ENCODE results near the gene OGA. TPM values are rescaled to one million over a fixed set of nuclear protein-coding genes. Genes with fewer than 3 reads are reported as not detected.

OGA gene
- total RNA-seq, 2 donors from 2014 or later, result 41.6 to 50.9 TPM

DNA sequence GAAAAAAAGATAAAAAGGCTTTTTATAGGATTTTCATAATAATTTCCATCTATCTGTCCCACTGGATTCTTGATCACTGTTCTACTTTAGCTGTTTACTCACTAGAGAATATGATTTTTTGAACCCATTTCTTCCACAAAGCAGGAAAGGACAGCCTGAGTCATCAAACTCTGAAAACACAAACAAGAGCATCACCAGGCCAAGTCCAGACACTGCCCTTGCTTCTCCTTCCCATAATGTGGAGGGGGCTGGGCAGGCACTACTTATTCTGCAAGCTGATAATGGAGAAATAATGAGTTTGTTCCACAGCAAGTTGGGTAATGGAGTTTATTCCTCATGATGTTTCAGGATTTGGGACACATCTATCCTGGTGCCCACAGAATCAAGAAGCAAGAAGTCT is 38.4 kb upstream of the OGA start:
- Histone ChIP-seq H3K9me3 (peaks cover 0 to 12% of the 10 kb centered on the region in 2 donors), H3K36me3 (no peaks in the 10 kb centered on the region), H3K27ac (peak overlapping the region; percentile 13 to 71), H3K4me1 (peaks cover 0 to 47% of the 10 kb centered on the region in 2 donors), H3K4me3 (no peak overlapping the region), H3K27me3 (no peaks in the 10 kb centered on the region)
- TF ChIP-seq, protein P1, sequence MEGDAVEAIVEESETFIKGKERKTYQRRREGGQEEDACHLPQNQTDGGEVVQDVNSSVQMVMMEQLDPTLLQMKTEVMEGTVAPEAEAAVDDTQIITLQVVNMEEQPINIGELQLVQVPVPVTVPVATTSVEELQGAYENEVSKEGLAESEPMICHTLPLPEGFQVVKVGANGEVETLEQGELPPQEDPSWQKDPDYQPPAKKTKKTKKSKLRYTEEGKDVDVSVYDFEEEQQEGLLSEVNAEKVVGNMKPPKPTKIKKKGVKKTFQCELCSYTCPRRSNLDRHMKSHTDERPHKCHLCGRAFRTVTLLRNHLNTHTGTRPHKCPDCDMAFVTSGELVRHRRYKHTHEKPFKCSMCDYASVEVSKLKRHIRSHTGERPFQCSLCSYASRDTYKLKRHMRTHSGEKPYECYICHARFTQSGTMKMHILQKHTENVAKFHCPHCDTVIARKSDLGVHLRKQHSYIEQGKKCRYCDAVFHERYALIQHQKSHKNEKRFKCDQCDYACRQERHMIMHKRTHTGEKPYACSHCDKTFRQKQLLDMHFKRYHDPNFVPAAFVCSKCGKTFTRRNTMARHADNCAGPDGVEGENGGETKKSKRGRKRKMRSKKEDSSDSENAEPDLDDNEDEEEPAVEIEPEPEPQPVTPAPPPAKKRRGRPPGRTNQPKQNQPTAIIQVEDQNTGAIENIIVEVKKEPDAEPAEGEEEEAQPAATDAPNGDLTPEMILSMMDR (IDR thresholded peaks at IDR 0.05), result no peak
- peak; percentile 52 for DNase-seq (ENCODE audit: low spot score)

GRCh38 chr10:101851411-101852116 is 33.3 kb upstream of the OGA start:
- Histone ChIP-seq H3K36me3 (peaks cover 10% of the 10 kb centered on the region), H3K27me3 (no peaks in the 10 kb centered on the region), H3K9me3 (no peaks in the 10 kb centered on the region), H3K27ac (peak overlapping the region; percentile 64 to 68), H3K4me3 (no peak overlapping the region), H3K4me1 (peaks cover 0 to 44% of the 10 kb centered on the region in 2 donors)
- peak; percentile 50 for DNase-seq (ENCODE audit: low spot score)
- TF ChIP-seq, protein P1 (IDR thresholded peaks at IDR 0.05), result no peak

GRCh38 chr10:101850749-101851148 is 32.5 kb upstream of the OGA start:
- peak; percentile 48 for DNase-seq (ENCODE audit: low spot score)
- peaks cover 11% of the 10 kb centered on the region for H3K36me3 ChIP-seq
- H3K27ac ChIP-seq, result peak overlapping the region; percentile 64 to 68
- H3K4me3 ChIP-seq, result no peak overlapping the region
- no peaks in the 10 kb centered on the region for H3K27me3 ChIP-seq
- no peaks in the 10 kb centered on the region for H3K9me3 ChIP-seq
- peaks cover 0 to 45% of the 10 kb centered on the region in 2 donors for H3K4me1 ChIP-seq
- TF ChIP-seq, protein P1 (IDR thresholded peaks at IDR 0.05), result no peak

GRCh38 chr10:101848894-101849351 is 30.7 kb upstream of the OGA start:
- no peak overlapping the region for H3K4me3 ChIP-seq
- peak; percentile 40 for DNase-seq (ENCODE audit: low spot score)
- H3K9me3 ChIP-seq, result no peaks in the 10 kb centered on the region
- no peaks in the 10 kb centered on the region for H3K27me3 ChIP-seq
- H3K36me3 ChIP-seq, result peaks cover 11% of the 10 kb centered on the region
- TF ChIP-seq, protein P1 (IDR thresholded peaks at IDR 0.05), result no peak
- H3K4me1 ChIP-seq, result peaks cover 0 to 54% of the 10 kb centered on the region in 2 donors
- H3K27ac ChIP-seq, result no peak overlapping the region

GRCh38 chr10:101848408-101848807 is 30.2 kb upstream of the OGA start:
- TF ChIP-seq, protein P1 (IDR thresholded peaks at IDR 0.05), result no peak
- H3K4me3 ChIP-seq, result no peak overlapping the region
- H3K27ac ChIP-seq, result no peak overlapping the region
- H3K4me1 ChIP-seq, result peaks cover 0 to 54% of the 10 kb centered on the region in 2 donors
- H3K9me3 ChIP-seq, result no peaks in the 10 kb centered on the region
- no peaks in the 10 kb centered on the region for H3K27me3 ChIP-seq
- peaks cover 11% of the 10 kb centered on the region for H3K36me3 ChIP-seq
- DNase-seq (ENCODE audit: low spot score), result no peak

Data from right atrium auricular region (tissue), 2 donors.